PFSK-1 (cell line): Measurements from ENCODE around the gene ZFAND3.

Experiments
- POLR2AphosphoS5 ChIP-seq: IDR thresholded peaks from 2 replicates; pipeline ENCODE4 v1.6.1; 2012; ENCODE audit warnings: low read depth, mild to moderate bottlenecking, control low read depth, low read length, moderate library complexity
- REST ChIP-seq, 2 experiments: IDR thresholded peaks; 2 replicates each; pipeline versions ENCODE4 v1.6.1 to v1.8.0; 2011 to 2012; ENCODE audit warnings: low read depth in 2 of 2, low read length in 2 of 2, control low read depth in 1 of 2, inconsistent platforms in 1 of 2, mild to moderate bottlenecking in 1 of 2, moderate library complexity in 1 of 2; ENCODE audit not compliant: insufficient read depth in 1 of 2

GRCh38 chr6:38185752-38186151, 366.2 kb downstream of the ZFAND3 start:
- no peak for TF ChIP-seq POLR2AphosphoS5
- no peak for TF ChIP-seq REST (IDR thresholded peaks at IDR 0.05; ENCODE audit: insufficient read depth in 1 of 2, low read depth in 2 of 2, low read length in 2 of 2)
